Sigmoid colon (tissue), 7 donors: Measurements from ENCODE around the gene CA9. TPM values are rescaled to one million over a fixed set of nuclear protein-coding genes. Genes with fewer than 3 reads are reported as not detected.

Experiments used
- DNase-seq: peaks from one replicate; pipeline ENCODE4 v3.0.0-alpha.2; 2019
- H3K27ac ChIP-seq, 4 donors: fragments of 200-600 bp; sonication (generic); one replicate each; pipeline ENCODE4 v1.5.1; 2016 to 2019; ENCODE audit warnings: mild to moderate bottlenecking in 1 of 4
- H3K27me3 ChIP-seq, 3 donors: fragments of 200-600 bp; sonication (generic); one replicate each; pipeline ENCODE4 v1.5.1; 2019; ENCODE audit warnings: mild to moderate bottlenecking in 1 of 3
- H3K36me3 ChIP-seq, 4 donors: fragments of 200-600 bp; sonication (generic); one replicate each; pipeline ENCODE4 v1.5.1; 2016 to 2019
- H3K4me1 ChIP-seq, 4 donors: fragments of 200-600 bp; sonication (generic); one replicate each; pipeline ENCODE4 v1.5.1; 2017 to 2019
- H3K4me3 ChIP-seq, 4 donors: fragments of 200-600 bp; sonication (generic); one replicate each; pipeline ENCODE4 v1.5.1; 2017 to 2019; ENCODE audit warnings: mild to moderate bottlenecking in 2 of 4, moderate library complexity in 1 of 4
- H3K9me3 ChIP-seq, 4 donors: fragments of 200-600 bp in 3 of 4; sonication (generic) in 3 of 4; one replicate each; pipeline versions ENCODE4 v1.5.1 to v1.6.1; 2013 to 2019
- EP300 ChIP-seq, 4 donors: sonication (generic); formaldehyde crosslinking; IDR thresholded peaks; one replicate each; pipeline ENCODE4 v1.6.1; 2017; ENCODE audit warnings: antibody characterized with exemption in 4 of 4
- POLR2A ChIP-seq, 2 donors: fragments of 450-650 bp; IDR thresholded peaks; one replicate each; pipeline ENCODE4 v1.6.1; 2016; ENCODE audit warnings: antibody characterized with exemption in 2 of 2, mild to moderate bottlenecking in 2 of 2, moderate library complexity in 2 of 2
- POLR2AphosphoS5 ChIP-seq, 4 donors: sonication (generic); formaldehyde crosslinking; IDR thresholded peaks; one replicate each; pipeline ENCODE4 v1.6.1; 2017; ENCODE audit warnings: antibody characterized with exemption in 4 of 4
- WGBS, 2 donors: extraction: QIAGEN DNeasy Blood & Tissue Kit; methylation state at CpG; one replicate each; pipeline ENCODE4 v1.1.7; 2013; 5-methylcytosine and 5-hydroxymethylcytosine counted together
- intact Hi-C: fragments of 100-400 bp; cut with DNase I; formaldehyde crosslinking; loops from one replicate; pipeline ENCODE4 v1.15.1; 2023
- polyA plus RNA-seq, 3 donors: library from polyadenylated mRNA; stranded (reverse); fragments of 200-250 nt; gene quantifications; one replicate each; pipeline ENCODE4 v1.2.3, GENCODE V29; 2013
- total RNA-seq, 4 donors: library from RNA; depleted of rRNA; stranded (reverse); fragments of >200 nt; gene quantifications; one replicate each; pipeline ENCODE4 v1.1.0, GENCODE V29; 2016
- TF ChIP-seq, protein P1 (sequence below), 4 experiments: fragments of 450-650 bp in 3 of 4; fragments of 200-600 bp in 1 of 4; IDR thresholded peaks; one replicate each; pipeline ENCODE4 v1.5.1; 2016 to 2019; ENCODE audit warnings: antibody characterized with exemption in 4 of 4, mild to moderate bottlenecking in 3 of 4, moderate library complexity in 2 of 4
- donor health status: healthy with polysubstance abuse.
- donor health status: Bipolar disorder and iron deficiency.
- donor health status: healthy.

The CA9 gene
- total and polyA plus RNA-seq, 7 donors, result 0.33 to 1.7 (median 0.71) TPM; not detected in 4

DNA sequence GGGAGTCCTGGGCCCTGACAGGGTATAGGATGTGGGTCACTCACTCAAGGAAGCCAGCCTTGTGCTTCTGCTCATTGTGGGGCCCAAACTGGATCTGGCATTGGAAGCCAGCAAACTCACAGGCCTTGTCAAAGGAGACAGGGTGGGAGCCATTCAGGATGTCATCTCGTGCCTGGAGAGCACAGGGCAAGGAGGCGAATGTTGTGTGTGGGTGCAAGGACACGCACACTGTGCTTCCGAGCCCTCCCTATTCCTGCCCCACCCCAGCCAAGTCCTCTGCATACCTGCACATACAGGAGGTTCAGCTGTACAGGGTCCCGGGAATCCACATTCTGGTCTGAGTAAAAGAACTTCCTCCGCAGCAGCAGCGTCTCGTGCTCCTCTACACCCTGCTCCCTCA is 50.2 kb downstream of the CA9 start:
- TF ChIP-seq EP300 (IDR thresholded peaks at IDR 0.05), result no peak
- peak in 1 of 4 donors; percentile 12 for TF ChIP-seq POLR2AphosphoS5 (IDR thresholded peaks at IDR 0.05)
- no peak for TF ChIP-seq POLR2A (IDR thresholded peaks at IDR 0.05)
- Histone ChIP-seq H3K9me3 (no peaks in the 10 kb centered on the region), H3K4me1 (peaks cover 0 to 39% (median 38%) of the 10 kb centered on the region in 4 donors), H3K27ac (peak overlapping the region; percentile 10 to 98 (median 38)), H3K36me3 (peaks cover 61 to 68% (median 67%) of the 10 kb centered on the region in 4 donors), H3K27me3 (no peaks in the 10 kb centered on the region), H3K4me3 (no peak overlapping the region)
- peak; percentile 50 for DNase-seq
- 96% methylated on average over 8 of the region's 8 CpGs for WGBS, 2 donors
- intact Hi-C loops, result loop anchor here (2.0 kb wide), 1 partner anchor 17 kb away; no protein-coding TSS in a partner anchor

DNA sequence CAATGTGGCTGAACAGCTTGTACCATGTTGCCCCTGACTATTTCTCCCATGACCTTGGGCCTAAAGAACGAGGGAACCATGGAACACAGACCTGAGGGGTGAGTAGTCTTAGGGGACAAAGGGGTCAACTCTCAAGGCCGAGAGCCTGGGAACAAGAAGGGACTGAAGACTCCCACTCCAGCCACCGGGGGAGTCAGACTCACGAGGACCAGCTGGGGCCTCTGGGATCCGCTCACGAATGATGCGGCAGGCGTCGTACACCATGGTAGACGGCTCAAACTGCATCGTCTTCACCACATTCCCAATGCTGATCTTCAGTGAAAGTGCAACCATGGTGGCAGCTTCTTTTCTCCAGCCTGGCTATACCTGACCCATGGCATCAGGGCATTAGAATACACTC is 51.6 kb downstream of the CA9 start:
- Histone ChIP-seq H3K36me3 (peaks cover 47 to 54% (median 52%) of the 10 kb centered on the region in 4 donors), H3K4me1 (peaks cover 0 to 53% (median 53%) of the 10 kb centered on the region in 4 donors), H3K27ac (peak overlapping the region; percentile 97 to 99 (median 98)), H3K4me3 (no peak overlapping the region), H3K9me3 (no peaks in the 10 kb centered on the region), H3K27me3 (no peaks in the 10 kb centered on the region)
- intact Hi-C loops, result loop anchor here (2.0 kb wide), 1 partner anchor 19 kb away; no protein-coding TSS in a partner anchor
- WGBS, 2 donors, result 95% methylated on average over 11 of the region's 11 CpGs
- TF ChIP-seq EP300 (IDR thresholded peaks at IDR 0.05) (no peak), POLR2AphosphoS5 (IDR thresholded peaks at IDR 0.05) (no peak), POLR2A (IDR thresholded peaks at IDR 0.05) (no peak)
- TF ChIP-seq, protein P1, sequence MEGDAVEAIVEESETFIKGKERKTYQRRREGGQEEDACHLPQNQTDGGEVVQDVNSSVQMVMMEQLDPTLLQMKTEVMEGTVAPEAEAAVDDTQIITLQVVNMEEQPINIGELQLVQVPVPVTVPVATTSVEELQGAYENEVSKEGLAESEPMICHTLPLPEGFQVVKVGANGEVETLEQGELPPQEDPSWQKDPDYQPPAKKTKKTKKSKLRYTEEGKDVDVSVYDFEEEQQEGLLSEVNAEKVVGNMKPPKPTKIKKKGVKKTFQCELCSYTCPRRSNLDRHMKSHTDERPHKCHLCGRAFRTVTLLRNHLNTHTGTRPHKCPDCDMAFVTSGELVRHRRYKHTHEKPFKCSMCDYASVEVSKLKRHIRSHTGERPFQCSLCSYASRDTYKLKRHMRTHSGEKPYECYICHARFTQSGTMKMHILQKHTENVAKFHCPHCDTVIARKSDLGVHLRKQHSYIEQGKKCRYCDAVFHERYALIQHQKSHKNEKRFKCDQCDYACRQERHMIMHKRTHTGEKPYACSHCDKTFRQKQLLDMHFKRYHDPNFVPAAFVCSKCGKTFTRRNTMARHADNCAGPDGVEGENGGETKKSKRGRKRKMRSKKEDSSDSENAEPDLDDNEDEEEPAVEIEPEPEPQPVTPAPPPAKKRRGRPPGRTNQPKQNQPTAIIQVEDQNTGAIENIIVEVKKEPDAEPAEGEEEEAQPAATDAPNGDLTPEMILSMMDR (IDR thresholded peaks at IDR 0.05), result no peak
- peak; percentile 63 for DNase-seq

DNA sequence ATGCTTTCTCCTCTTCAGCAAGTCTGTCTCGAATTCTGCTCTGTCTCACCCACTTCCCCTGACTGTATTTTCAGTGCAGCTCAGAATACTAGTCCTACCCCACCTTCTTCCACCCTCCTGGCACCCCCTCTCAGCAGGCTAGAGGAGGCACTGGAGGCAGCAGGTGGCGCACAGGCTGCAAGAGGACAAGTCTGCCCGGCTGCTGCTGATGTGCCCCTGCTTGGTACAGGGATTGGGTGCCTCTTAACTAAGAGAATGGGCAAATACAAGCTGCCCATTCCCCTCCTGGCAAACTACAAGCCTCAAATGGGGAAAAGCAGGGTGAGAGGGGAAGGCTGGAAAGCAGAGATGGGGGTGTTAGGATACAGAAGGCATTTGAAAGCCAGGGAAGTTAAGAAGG is 53.2 kb downstream of the CA9 start:
- H3K4me3 ChIP-seq, result peak overlapping the region; percentile 80 to 86 (median 82)
- H3K4me1 ChIP-seq, result peaks cover 0 to 62% (median 59%) of the 10 kb centered on the region in 4 donors
- H3K36me3 ChIP-seq, result peaks cover 34 to 38% (median 37%) of the 10 kb centered on the region in 4 donors
- H3K27ac ChIP-seq, result peak overlapping the region; percentile 97 to 99 (median 98)
- no peaks in the 10 kb centered on the region for H3K27me3 ChIP-seq
- TF ChIP-seq, protein P1 (IDR thresholded peaks at IDR 0.05), result peak in 2 of 4 experiments; percentile 24
- TF ChIP-seq EP300 (IDR thresholded peaks at IDR 0.05) (no peak), POLR2AphosphoS5 (IDR thresholded peaks at IDR 0.05) (peak; percentile 26 to 55 (median 36)), POLR2A (IDR thresholded peaks at IDR 0.05) (no peak)
- WGBS, 2 donors, result 34 to 57% methylated on average over 3 of the region's 3 CpGs
- H3K9me3 ChIP-seq, result no peaks in the 10 kb centered on the region
- intact Hi-C loops, result no loop called here
- DNase-seq, result peak; percentile 91

DNA sequence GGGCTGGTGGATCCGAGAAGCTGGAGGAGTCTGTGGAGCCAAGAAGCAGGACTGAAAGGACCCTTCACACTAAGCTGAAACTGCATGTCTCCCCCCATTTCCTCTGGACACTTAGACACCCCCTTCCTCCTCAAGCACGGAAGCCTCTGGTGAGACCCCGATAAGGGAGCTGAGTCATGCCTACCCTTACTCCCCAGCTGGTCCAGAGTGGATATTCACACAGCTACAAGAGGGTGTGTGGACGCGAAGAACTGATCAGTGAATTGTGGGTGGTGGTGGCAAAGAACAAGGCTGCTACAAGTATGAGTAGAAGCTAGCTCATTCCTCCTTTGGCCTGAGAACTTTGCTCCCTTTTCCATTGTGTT is 53.9 kb downstream of the CA9 start:
- H3K4me1 ChIP-seq, result peaks cover 0 to 62% (median 59%) of the 10 kb centered on the region in 4 donors

More for the DNA sequence above, 53.9 kb downstream of the CA9 start:
- H3K27ac ChIP-seq, result peak overlapping the region; percentile 97 to 99 (median 98)
- TF ChIP-seq POLR2AphosphoS5 (IDR thresholded peaks at IDR 0.05), result no peak
- TF ChIP-seq POLR2A (IDR thresholded peaks at IDR 0.05), result no peak
- no peak for TF ChIP-seq EP300 (IDR thresholded peaks at IDR 0.05)
- TF ChIP-seq, protein P1 (IDR thresholded peaks at IDR 0.05), result no peak
- no peak for DNase-seq
- intact Hi-C loops, result loop anchor here (1.0 kb wide), 1 partner anchor 37 kb away; no protein-coding TSS in a partner anchor
- H3K4me3 ChIP-seq, result peak overlapping the region; percentile 80 to 86 (median 82)
- 40 to 77% methylated on average over 5 of the region's 5 CpGs for WGBS, 2 donors
- H3K36me3 ChIP-seq, result peaks cover 26 to 31% (median 30%) of the 10 kb centered on the region in 4 donors
- H3K27me3 ChIP-seq, result no peaks in the 10 kb centered on the region
- H3K9me3 ChIP-seq, result no peaks in the 10 kb centered on the region
